Measurements from ENCODE around the gene DOCK7.
A peak's percentile ranks its signal among the peaks of the same experiment; 100 is the strongest.

DNA sequence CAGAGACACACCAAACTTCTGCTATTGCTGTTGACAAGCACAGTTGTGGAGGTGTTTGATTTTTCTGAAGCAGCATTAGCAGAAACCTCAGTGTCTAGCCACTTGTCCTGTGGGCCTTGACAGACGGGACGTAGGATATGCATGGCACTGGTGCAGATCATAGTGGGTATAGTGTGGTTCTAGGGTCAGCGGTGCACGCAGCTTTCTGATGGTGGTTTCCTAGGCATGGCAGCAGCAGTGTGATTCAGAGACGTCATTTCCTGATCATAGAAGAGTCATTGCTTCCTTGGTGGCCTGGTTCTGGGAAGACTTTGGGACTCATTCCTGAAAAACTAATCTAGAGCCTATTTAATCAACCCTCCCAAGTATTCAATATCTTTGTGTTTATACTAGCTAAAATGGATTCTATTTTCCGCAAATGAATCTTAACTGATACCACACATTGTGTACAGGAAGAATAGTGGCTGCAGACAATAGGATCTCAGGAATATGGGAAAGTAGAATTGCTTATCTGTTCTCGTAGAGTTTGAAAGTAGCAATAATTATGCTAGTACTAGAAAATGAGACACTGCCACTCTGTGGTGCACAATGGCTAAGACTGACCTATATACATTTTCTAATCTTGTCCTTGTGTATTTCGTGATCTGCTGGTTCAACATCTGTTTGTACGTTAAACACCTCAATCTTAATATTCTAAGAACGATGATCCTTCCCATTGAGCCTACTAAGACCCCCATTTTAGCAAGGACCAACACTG is 254.1 kb downstream of the DOCK7 start:
- TF ChIP-seq, protein P1, sequence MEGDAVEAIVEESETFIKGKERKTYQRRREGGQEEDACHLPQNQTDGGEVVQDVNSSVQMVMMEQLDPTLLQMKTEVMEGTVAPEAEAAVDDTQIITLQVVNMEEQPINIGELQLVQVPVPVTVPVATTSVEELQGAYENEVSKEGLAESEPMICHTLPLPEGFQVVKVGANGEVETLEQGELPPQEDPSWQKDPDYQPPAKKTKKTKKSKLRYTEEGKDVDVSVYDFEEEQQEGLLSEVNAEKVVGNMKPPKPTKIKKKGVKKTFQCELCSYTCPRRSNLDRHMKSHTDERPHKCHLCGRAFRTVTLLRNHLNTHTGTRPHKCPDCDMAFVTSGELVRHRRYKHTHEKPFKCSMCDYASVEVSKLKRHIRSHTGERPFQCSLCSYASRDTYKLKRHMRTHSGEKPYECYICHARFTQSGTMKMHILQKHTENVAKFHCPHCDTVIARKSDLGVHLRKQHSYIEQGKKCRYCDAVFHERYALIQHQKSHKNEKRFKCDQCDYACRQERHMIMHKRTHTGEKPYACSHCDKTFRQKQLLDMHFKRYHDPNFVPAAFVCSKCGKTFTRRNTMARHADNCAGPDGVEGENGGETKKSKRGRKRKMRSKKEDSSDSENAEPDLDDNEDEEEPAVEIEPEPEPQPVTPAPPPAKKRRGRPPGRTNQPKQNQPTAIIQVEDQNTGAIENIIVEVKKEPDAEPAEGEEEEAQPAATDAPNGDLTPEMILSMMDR (conservative IDR thresholded peaks at IDR 0.05; ENCODE audit: low read depth, low read length): peak; percentile 41; the same call in 1 of the 2 replicates
- TF ChIP-seq EZH2phosphoT487 (IDR thresholded peaks at IDR 0.05; ENCODE audit: borderline replicate concordance, low read length) (no peak), EZH2 (IDR thresholded peaks at IDR 0.05; ENCODE audit: low read length, unreplicated experiment) (no peak)
